H9 (cell line): ENCODE results near the gene GFY. TPM values are rescaled to one million over a fixed set of nuclear protein-coding genes. Genes with fewer than 3 reads are reported as not detected.

Experiments
- DNase-seq: peaks from one replicate; pipeline ENCODE4 v3.0.0-alpha.2; 2017
- H2AFZ ChIP-seq: one replicate; pipeline ENCODE4 v1.6.1; 2013; ENCODE audit warnings: mild to moderate bottlenecking, low read length, control low read depth, moderate library complexity
- H2AK5ac ChIP-seq: 2 replicates; pipeline ENCODE4 v1.6.1; 2013; ENCODE audit warnings: low read length, control low read depth, mixed read lengths; ENCODE audit not compliant: insufficient read length
- H2BK120ac ChIP-seq: one replicate; pipeline ENCODE4 v1.6.1; 2013; ENCODE audit warnings: low read depth, mild to moderate bottlenecking, low read length, control low read depth, inconsistent platforms; ENCODE audit not compliant: poor library complexity, severe bottlenecking
- H2BK12ac ChIP-seq: 2 replicates; pipeline ENCODE4 v1.6.1; 2013; ENCODE audit warnings: low read length, control low read depth, mixed read lengths, low read depth; ENCODE audit not compliant: insufficient read length
- H2BK15ac ChIP-seq: 2 replicates; pipeline ENCODE4 v1.6.1; 2013; ENCODE audit warnings: low read depth, low read length, control low read depth
- H2BK20ac ChIP-seq: one replicate; pipeline ENCODE4 v1.6.1; 2013; ENCODE audit warnings: low read depth, mild to moderate bottlenecking, low read length, control low read depth, inconsistent platforms; ENCODE audit not compliant: poor library complexity, severe bottlenecking
- H2BK5ac ChIP-seq: 2 replicates; pipeline ENCODE4 v1.6.1; 2013; ENCODE audit warnings: low read length, control low read depth, mixed read lengths; ENCODE audit not compliant: insufficient read length
- H3K14ac ChIP-seq: 2 replicates; pipeline ENCODE4 v1.6.1; 2013; ENCODE audit warnings: low read length, control low read depth; ENCODE audit not compliant: insufficient read depth
- H3K18ac ChIP-seq: 2 replicates; pipeline ENCODE4 v1.6.1; 2013; ENCODE audit warnings: low read depth, mild to moderate bottlenecking, mixed read lengths, low read length, control low read depth; ENCODE audit not compliant: insufficient read length
- H3K23ac ChIP-seq: 2 replicates; pipeline ENCODE4 v1.6.1; 2013; ENCODE audit warnings: low read length, control low read depth, mixed read lengths, low read depth; ENCODE audit not compliant: insufficient read length
- H3K23me2 ChIP-seq: 2 replicates; pipeline ENCODE4 v1.6.1; 2013; ENCODE audit warnings: low read depth, mild to moderate bottlenecking, mixed read lengths, low read length, control low read depth; ENCODE audit not compliant: insufficient read length, poor library complexity, severe bottlenecking
- H3K27ac ChIP-seq: 2 replicates; pipeline ENCODE4 v1.5.1; 2013; ENCODE audit warnings: low read length, control low read depth, mixed read lengths, low read depth; ENCODE audit not compliant: insufficient read length
- H3K27me3 ChIP-seq: 2 replicates; pipeline ENCODE4 v1.6.1; 2013; ENCODE audit warnings: low read length, control low read depth, inconsistent platforms; ENCODE audit not compliant: insufficient read depth
- H3K4ac ChIP-seq: 2 replicates; pipeline ENCODE4 v1.6.1; 2013; ENCODE audit warnings: low read depth, mild to moderate bottlenecking, control low read depth, inconsistent platforms, low read length, moderate library complexity
- H3K4me1 ChIP-seq: 2 replicates; pipeline ENCODE4 v1.6.1; 2013; ENCODE audit warnings: low read length, control low read depth, inconsistent platforms; ENCODE audit not compliant: insufficient read depth
- H3K4me2 ChIP-seq: 2 replicates; pipeline ENCODE4 v1.6.1; 2013; ENCODE audit warnings: low read length, control low read depth, mixed read lengths; ENCODE audit not compliant: insufficient read length, insufficient read depth
- H3K56ac ChIP-seq: 2 replicates; pipeline ENCODE4 v1.6.1; 2013; ENCODE audit warnings: low read depth, mild to moderate bottlenecking, mixed read lengths, low read length, control low read depth; ENCODE audit not compliant: insufficient read length
- H3K79me1 ChIP-seq: 2 replicates; pipeline ENCODE4 v1.6.1; 2013; ENCODE audit warnings: low read depth, mild to moderate bottlenecking, moderate library complexity, low read length, control low read depth, inconsistent platforms; ENCODE audit not compliant: insufficient read depth, poor library complexity, severe bottlenecking
- H3K79me2 ChIP-seq: 2 replicates; pipeline ENCODE4 v1.6.1; 2013; ENCODE audit warnings: low read length, control low read depth, inconsistent platforms; ENCODE audit not compliant: insufficient read depth
- H3K9ac ChIP-seq: 2 replicates; pipeline ENCODE4 v1.6.1; 2013; ENCODE audit warnings: low read length, control low read depth, mixed read lengths; ENCODE audit not compliant: insufficient read length; ENCODE audit errors: extremely low read depth
- H3K9me3 ChIP-seq: one replicate; pipeline ENCODE4 v1.6.1; 2013; ENCODE audit warnings: low read depth, low read length, inconsistent platforms; ENCODE audit not compliant: control insufficient read depth
- H3T11ph ChIP-seq: one replicate; pipeline ENCODE4 v1.6.1; 2013; ENCODE audit warnings: mild to moderate bottlenecking, low read length, control low read depth, inconsistent platforms
- H4K20me1 ChIP-seq: one replicate; pipeline ENCODE4 v1.6.1; 2013; ENCODE audit not compliant: control insufficient read depth, insufficient read length, insufficient read depth
- H4K5ac ChIP-seq: 2 replicates; pipeline ENCODE4 v1.6.1; 2013; ENCODE audit warnings: low read depth, mild to moderate bottlenecking, mixed read lengths, low read length, control low read depth; ENCODE audit not compliant: insufficient read length
- H4K8ac ChIP-seq: replicated peaks from 2 replicates; pipeline ENCODE4 v1.6.1; 2013; ENCODE audit warnings: low read length, control low read depth, mixed read lengths, low read depth; ENCODE audit not compliant: insufficient read length
- H4K91ac ChIP-seq: 2 replicates; pipeline ENCODE4 v1.6.1; 2013; ENCODE audit warnings: low read depth, mild to moderate bottlenecking, moderate library complexity, mixed read lengths, low read length, control low read depth; ENCODE audit not compliant: insufficient read length
- H3K27ac Mint-ChIP-seq, 3 experiments: 2 replicates in 2 of 3; 3 replicates in 1 of 3; pipeline ENCODE4 v1.8.0; 2020 to 2021; ENCODE audit warnings: mixed read lengths in 3 of 3, mild to moderate bottlenecking in 1 of 3, moderate library complexity in 1 of 3
- H3K27me3 Mint-ChIP-seq: 2 replicates; pipeline ENCODE4 v1.8.0; 2021; ENCODE audit warnings: low read depth, mild to moderate bottlenecking, moderate library complexity, mixed read lengths
- H3K36me3 Mint-ChIP-seq, 3 experiments: 2 replicates in 2 of 3; 3 replicates in 1 of 3; pipeline ENCODE4 v1.8.0; 2020 to 2021; ENCODE audit warnings: low read depth in 3 of 3, mixed read lengths in 3 of 3; ENCODE audit not compliant: insufficient read depth in 1 of 3
- H3K4me1 Mint-ChIP-seq, 2 experiments: 2 replicates each; pipeline ENCODE4 v1.8.0; 2020; ENCODE audit warnings: mixed read lengths in 2 of 2
- H3K4me3 Mint-ChIP-seq, 2 experiments: 2 replicates in 1 of 2; 3 replicates in 1 of 2; pipeline ENCODE4 v1.8.0; 2020 to 2021; ENCODE audit warnings: mild to moderate bottlenecking in 2 of 2, mixed read lengths in 2 of 2, moderate library complexity in 1 of 2
- H3K9me3 Mint-ChIP-seq, 2 experiments: 2 replicates in 1 of 2; 3 replicates in 1 of 2; pipeline ENCODE4 v1.8.0; 2020; ENCODE audit warnings: mild to moderate bottlenecking in 2 of 2, mixed read lengths in 2 of 2, moderate library complexity in 1 of 2
- CTCF ChIP-seq: fragments of 200-600 bp; sonication (generic); conservative IDR thresholded peaks from 3 replicates; pipeline ENCODE4 v1.8.0; 2021; ENCODE audit warnings: antibody characterized with exemption, mild to moderate bottlenecking
- WGBS: extraction: QIAGEN DNeasy Blood & Tissue Kit; methylation state at CpG from one replicate; pipeline ENCODE4 v1.1.7; 2013; ENCODE audit warnings: missing lambda C conversion rate, low lambda C conversion rate, mixed read lengths; ENCODE audit not compliant: insufficient read length; ENCODE audit errors: extremely low coverage; 5-methylcytosine and 5-hydroxymethylcytosine counted together
- total RNA-seq: library from RNA; stranded (reverse); gene quantifications from 2 replicates; pipeline ENCODE4 v1.2.1, GENCODE V29; 2021

GFY gene
- total RNA-seq, 1 experiment from 2014 or later, result 1.3 TPM

- Histone ChIP-seq H3K14ac (no peak overlapping the region), H2BK20ac (no peak overlapping the region), H4K91ac (no peak overlapping the region), H3K4me2 (no peak overlapping the region), H4K8ac (no peak overlapping the region), H2BK15ac (no peak overlapping the region), H4K20me1 (no peaks in the 10 kb centered on the region), H3K9me3 (no peaks in the 10 kb centered on the region), H3K23ac (no peak overlapping the region), H2BK5ac (no peak overlapping the region), H3K9ac (no peak overlapping the region), H2BK120ac (no peak overlapping the region), H3T11ph (no peak overlapping the region), H3K4ac (no peak overlapping the region), H3K27me3 (peaks cover 34% of the 10 kb centered on the region; the same call in 1 of the 2 replicates), H2BK12ac (no peak overlapping the region), H3K27ac (no peak overlapping the region), H3K23me2 (peaks cover 21% of the 10 kb centered on the region), H3K4me1 (no peaks in the 10 kb centered on the region), H3K79me2 (no peaks in the 10 kb centered on the region), H3K79me1 (no peaks in the 10 kb centered on the region), H2AK5ac (no peak overlapping the region), H3K18ac (no peak overlapping the region), H3K56ac (no peak overlapping the region), H4K5ac (no peak overlapping the region), H2AFZ (no peak overlapping the region)
- Mint-ChIP-seq H3K4me1 (peaks cover 28 to 55% of the 10 kb centered on the region in 2 experiments), H3K27me3 (peaks cover 71% of the 10 kb centered on the region), H3K9me3 (peaks cover 0 to 3% of the 10 kb centered on the region in 2 experiments; a peak in 2 of 5 replicates), H3K36me3 (no peaks in the 10 kb centered on the region), H3K27ac (no peak overlapping the region), H3K4me3 (peak overlapping the region in 1 of 2 experiments; percentile 61; a peak in 2 of 5 replicates)
- no peak for DNase-seq
- no peak for TF ChIP-seq CTCF
- WGBS, result no CpG with 5 or more reads among the region's 6 CpGs
Measured at GRCh38 chr19:49439836-49440235, 14.6 kb downstream of the GFY start.
